ENCODE measurements around the gene MYO5A. TPM values are rescaled to one million over a fixed set of nuclear protein-coding genes. Genes with fewer than 3 reads are reported as not detected.

Gene MYO5A
- total RNA-seq, 4 donors from 2014 or later, result 5.8 to 51.2 (median 10.2) TPM

DNA sequence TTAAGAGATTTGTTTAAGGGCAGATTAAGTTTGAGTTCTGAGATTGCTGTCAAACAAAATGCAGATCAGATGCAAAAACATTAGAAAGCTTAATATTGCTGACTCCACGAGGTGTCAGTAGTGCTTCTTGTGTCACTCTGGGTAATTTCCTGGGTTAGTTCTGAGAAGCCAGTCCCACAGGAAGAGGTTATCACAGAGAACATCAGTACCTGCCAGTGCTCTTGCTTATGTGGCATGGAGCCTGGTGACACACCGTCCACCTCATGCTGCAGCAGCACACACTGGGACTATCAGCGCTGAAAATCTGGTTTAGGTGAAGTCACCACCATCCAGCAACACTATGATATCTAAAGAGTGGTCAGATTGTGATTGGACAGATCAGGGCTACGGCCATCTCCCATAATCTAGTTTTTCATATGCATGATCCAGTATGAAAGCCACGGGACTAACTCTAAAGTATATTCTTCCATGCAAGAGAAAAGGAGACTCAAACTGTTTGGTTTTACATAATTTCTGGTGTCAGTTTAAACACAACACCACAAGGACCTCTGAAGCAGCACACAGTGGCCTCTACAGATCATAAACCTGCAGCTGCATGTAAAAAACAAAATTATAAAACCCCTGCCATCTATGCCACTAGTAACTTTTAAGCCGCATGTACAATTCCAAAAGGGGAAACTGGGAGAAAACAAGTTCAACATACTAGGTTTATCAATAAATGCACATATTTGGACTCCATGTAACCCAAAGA, 197.0 kb downstream of the MYO5A start:
- Histone ChIP-seq H3K4me1 (peaks cover 13 to 23% of the 10 kb centered on the region in 2 donors), H3K36me3 (peaks cover 0 to 13% of the 10 kb centered on the region in 2 donors), H3K4me3 (no peak overlapping the region), H3K27ac (no peak overlapping the region), H3K9me3 (no peaks in the 10 kb centered on the region), H3K27me3 (no peaks in the 10 kb centered on the region)
- intact Hi-C loops (cut with DNase I; ENCODE audit: low total_unique reads) (loop anchor here (2.0 to 10.0 kb wide), 3 partner anchors 131 to 403 kb away; partner anchors contain the start of gene MYO5A), in situ Hi-C loops (cut with MboI; ENCODE audit: low sequenced_read_pairs in 4 of 4) (loop anchor here (25.0 kb wide), 2 partner anchors 131 to 406 kb away; no protein-coding TSS in a partner anchor)
- ATAC-seq, result peak; percentile 82 to 87
- peak; percentile 24 to 33 for DNase-seq
- TF ChIP-seq, protein P1, sequence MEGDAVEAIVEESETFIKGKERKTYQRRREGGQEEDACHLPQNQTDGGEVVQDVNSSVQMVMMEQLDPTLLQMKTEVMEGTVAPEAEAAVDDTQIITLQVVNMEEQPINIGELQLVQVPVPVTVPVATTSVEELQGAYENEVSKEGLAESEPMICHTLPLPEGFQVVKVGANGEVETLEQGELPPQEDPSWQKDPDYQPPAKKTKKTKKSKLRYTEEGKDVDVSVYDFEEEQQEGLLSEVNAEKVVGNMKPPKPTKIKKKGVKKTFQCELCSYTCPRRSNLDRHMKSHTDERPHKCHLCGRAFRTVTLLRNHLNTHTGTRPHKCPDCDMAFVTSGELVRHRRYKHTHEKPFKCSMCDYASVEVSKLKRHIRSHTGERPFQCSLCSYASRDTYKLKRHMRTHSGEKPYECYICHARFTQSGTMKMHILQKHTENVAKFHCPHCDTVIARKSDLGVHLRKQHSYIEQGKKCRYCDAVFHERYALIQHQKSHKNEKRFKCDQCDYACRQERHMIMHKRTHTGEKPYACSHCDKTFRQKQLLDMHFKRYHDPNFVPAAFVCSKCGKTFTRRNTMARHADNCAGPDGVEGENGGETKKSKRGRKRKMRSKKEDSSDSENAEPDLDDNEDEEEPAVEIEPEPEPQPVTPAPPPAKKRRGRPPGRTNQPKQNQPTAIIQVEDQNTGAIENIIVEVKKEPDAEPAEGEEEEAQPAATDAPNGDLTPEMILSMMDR (IDR thresholded peaks at IDR 0.05 in 4 of 5, conservative IDR thresholded peaks at IDR 0.05 in 1 of 5), result peak in 4 of 5 experiments; percentile 20 to 49 (median 33)
- no peak for TF ChIP-seq POLR2A (IDR thresholded peaks at IDR 0.05)

GRCh38 chr15:52329987-52330386, 198.7 kb downstream of the MYO5A start:
- Histone ChIP-seq H3K27ac (no peak overlapping the region), H3K9me3 (no peaks in the 10 kb centered on the region), H3K27me3 (no peaks in the 10 kb centered on the region), H3K36me3 (peaks cover 0 to 21% of the 10 kb centered on the region in 2 donors), H3K4me3 (no peak overlapping the region), H3K4me1 (peaks cover 13 to 20% of the 10 kb centered on the region in 2 donors)
- no peak for ATAC-seq
- TF ChIP-seq, protein P1 (IDR thresholded peaks at IDR 0.05 in 4 of 5, conservative IDR thresholded peaks at IDR 0.05 in 1 of 5), result no peak
- no peak for TF ChIP-seq POLR2A (IDR thresholded peaks at IDR 0.05)
- in situ Hi-C loops (cut with MboI; ENCODE audit: low sequenced_read_pairs in 4 of 4) (loop anchor here (25.0 kb wide), 2 partner anchors 132 to 407 kb away; no protein-coding TSS in a partner anchor), intact Hi-C loops (cut with DNase I; ENCODE audit: low total_unique reads) (loop anchor here (2.0 to 10.0 kb wide), 3 partner anchors 132 to 405 kb away; partner anchors contain the start of gene MYO5A)
- DNase-seq, result no peak

DNA sequence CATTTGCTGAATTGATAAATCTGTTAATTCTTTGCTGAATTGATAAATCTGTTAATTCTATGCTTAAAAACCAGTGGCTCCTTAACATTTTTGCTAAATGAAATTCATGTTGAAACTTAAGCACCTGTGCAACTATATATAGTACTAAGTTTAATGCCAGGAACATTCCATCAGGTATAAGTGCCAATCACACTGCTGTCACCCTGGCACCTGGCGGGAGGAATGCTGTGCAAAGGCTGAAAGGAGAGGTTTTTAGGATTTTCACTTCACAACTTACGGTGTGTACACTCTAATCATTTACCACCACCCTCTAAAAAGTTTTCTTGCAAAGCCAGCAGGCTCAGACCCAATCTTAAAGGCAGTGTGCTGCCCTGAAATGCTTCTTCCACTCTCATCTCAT, 199.5 kb downstream of the MYO5A start:
- intact Hi-C loops (cut with DNase I; ENCODE audit: low total_unique reads) (no loop called here), in situ Hi-C loops (cut with MboI; ENCODE audit: low sequenced_read_pairs in 4 of 4) (loop anchor here (25.0 kb wide), 2 partner anchors 133 to 408 kb away; no protein-coding TSS in a partner anchor)
- TF ChIP-seq POLR2A (IDR thresholded peaks at IDR 0.05), result no peak
- TF ChIP-seq, protein P1 (IDR thresholded peaks at IDR 0.05 in 4 of 5, conservative IDR thresholded peaks at IDR 0.05 in 1 of 5), result no peak
- Histone ChIP-seq H3K4me1 (peaks cover 13 to 20% of the 10 kb centered on the region in 2 donors), H3K27ac (no peak overlapping the region), H3K4me3 (no peak overlapping the region), H3K27me3 (no peaks in the 10 kb centered on the region), H3K9me3 (no peaks in the 10 kb centered on the region), H3K36me3 (peaks cover 0 to 21% of the 10 kb centered on the region in 2 donors)
- ATAC-seq (no peak), DNase-seq (no peak)

- peaks cover 0 to 21% of the 10 kb centered on the region in 2 donors for H3K36me3 ChIP-seq
- intact Hi-C loops (cut with DNase I; ENCODE audit: low total_unique reads) (no loop called here), in situ Hi-C loops (cut with MboI; ENCODE audit: low sequenced_read_pairs in 4 of 4) (loop anchor here (25.0 kb wide), 2 partner anchors 134 to 409 kb away; no protein-coding TSS in a partner anchor)
- peaks cover 13 to 20% of the 10 kb centered on the region in 2 donors for H3K4me1 ChIP-seq
- DNase-seq, result no peak
- no peak for ATAC-seq
- H3K4me3 ChIP-seq, result no peak overlapping the region
- no peaks in the 10 kb centered on the region for H3K27me3 ChIP-seq
- H3K9me3 ChIP-seq, result no peaks in the 10 kb centered on the region
- no peak overlapping the region for H3K27ac ChIP-seq
- no peak for TF ChIP-seq POLR2A (IDR thresholded peaks at IDR 0.05)
- TF ChIP-seq, protein P1 (IDR thresholded peaks at IDR 0.05 in 4 of 5, conservative IDR thresholded peaks at IDR 0.05 in 1 of 5), result no peak
These were observed 200.0 kb downstream of the MYO5A start for GRCh38 chr15:52328680-52329079.

Data from gastrocnemius medialis (tissue), 4 donors.